Tibial nerve (tissue), 3 donors: ENCODE results near the gene PDGFA.

ENCODE experiments used
- CTCF ChIP-seq, 5 experiments: fragments of 200-600 bp in 3 of 5; fragments of 450-650 bp in 2 of 5; sonication (generic) in 3 of 5; IDR thresholded peaks; one replicate each; pipeline ENCODE4 v1.5.1; 2016 to 2019; ENCODE audit warnings: antibody characterized with exemption in 5 of 5, mild to moderate bottlenecking in 3 of 5, moderate library complexity in 2 of 5
- POLR2A ChIP-seq, 2 donors: fragments of 450-650 bp; IDR thresholded peaks; one replicate each; pipeline ENCODE4 v1.6.1; 2017; ENCODE audit warnings: antibody characterized with exemption in 2 of 2, mild to moderate bottlenecking in 2 of 2, moderate library complexity in 2 of 2

- no peak for TF ChIP-seq POLR2A (IDR thresholded peaks at IDR 0.05)
- no peak for TF ChIP-seq CTCF (IDR thresholded peaks at IDR 0.05)
Observed at GRCh38 chr7:567305-567883, 47.7 kb upstream of the PDGFA start.
